ENCODE results near the gene ROPN1B.

The ROPN1B gene

DNA sequence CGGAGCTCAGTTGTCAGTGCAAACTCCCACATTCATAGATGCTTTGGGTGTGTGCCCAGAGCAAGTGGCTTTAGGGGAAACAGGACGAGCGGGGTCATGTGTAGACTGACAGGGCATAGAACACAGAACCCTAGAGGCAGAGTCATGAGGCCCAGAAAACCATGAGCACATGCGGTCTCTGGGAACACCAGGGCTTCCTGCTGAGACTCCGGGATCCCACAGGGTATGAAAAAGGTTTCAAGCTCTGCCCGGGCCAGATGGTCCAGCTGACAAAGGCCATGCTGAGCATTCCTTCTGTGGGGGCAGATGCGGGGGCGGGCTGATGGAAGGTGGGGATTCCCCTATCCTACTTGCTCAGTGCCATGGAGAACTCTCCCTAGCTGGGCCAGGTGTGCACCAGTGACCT, 44.8 kb downstream of the ROPN1B start:
- H3K9me3 Mint-ChIP-seq: no peaks in the 10 kb centered on the region
- peaks cover 56% of the 10 kb centered on the region for H3K36me3 Mint-ChIP-seq (ENCODE audit: low read depth)
- H3K4me3 Mint-ChIP-seq: no peak overlapping the region
- H3K27ac Mint-ChIP-seq: no peak overlapping the region
- H3K27me3 Mint-ChIP-seq: no peaks in the 10 kb centered on the region
- H3K4me1 Mint-ChIP-seq (ENCODE audit: low read depth): no peaks in the 10 kb centered on the region

DNA sequence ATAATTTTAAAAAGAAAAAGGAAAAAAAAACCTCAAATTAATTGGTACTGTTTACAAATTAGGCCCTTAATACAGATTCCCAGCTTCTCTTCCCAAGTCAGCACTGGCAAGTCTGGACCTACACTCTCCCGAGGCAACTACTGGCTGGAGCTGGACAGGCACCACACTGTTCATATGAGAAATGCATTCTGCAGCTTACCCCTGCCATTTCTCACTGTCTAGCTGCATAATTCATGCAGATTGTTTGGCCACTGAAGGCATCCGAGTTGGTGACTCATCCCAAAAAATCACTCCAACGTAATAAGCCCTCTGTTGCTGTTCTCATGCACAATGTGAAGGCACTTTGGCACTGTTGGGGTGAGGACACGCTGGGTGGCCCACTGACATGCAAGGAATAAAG, 45.3 kb downstream of the ROPN1B start:
- H3K36me3 Mint-ChIP-seq (ENCODE audit: low read depth): peaks cover 52% of the 10 kb centered on the region

GRCh38 chr3:126015075-126015474, 46.1 kb downstream of the ROPN1B start:
- H3K27ac Mint-ChIP-seq: no peak overlapping the region
- H3K4me1 Mint-ChIP-seq (ENCODE audit: low read depth): no peaks in the 10 kb centered on the region
- no peaks in the 10 kb centered on the region for H3K27me3 Mint-ChIP-seq
- H3K36me3 Mint-ChIP-seq (ENCODE audit: low read depth): peaks cover 47% of the 10 kb centered on the region
- H3K9me3 Mint-ChIP-seq: no peaks in the 10 kb centered on the region
- H3K4me3 Mint-ChIP-seq: no peak overlapping the region

More for the DNA sequence above, 45.3 kb downstream of the ROPN1B start:
- no peaks in the 10 kb centered on the region for H3K9me3 Mint-ChIP-seq
- no peaks in the 10 kb centered on the region for H3K4me1 Mint-ChIP-seq (ENCODE audit: low read depth)
- no peak overlapping the region for H3K27ac Mint-ChIP-seq
- H3K4me3 Mint-ChIP-seq: no peak overlapping the region
- H3K27me3 Mint-ChIP-seq: no peaks in the 10 kb centered on the region

- peaks cover 39% of the 10 kb centered on the region for H3K36me3 Mint-ChIP-seq (ENCODE audit: low read depth)
- H3K4me1 Mint-ChIP-seq (ENCODE audit: low read depth): no peaks in the 10 kb centered on the region
- H3K4me3 Mint-ChIP-seq: no peak overlapping the region
- H3K9me3 Mint-ChIP-seq: no peaks in the 10 kb centered on the region
- no peaks in the 10 kb centered on the region for H3K27me3 Mint-ChIP-seq
- no peak overlapping the region for H3K27ac Mint-ChIP-seq
These were observed 47.6 kb downstream of the ROPN1B start for GRCh38 chr3:126016616-126017015.

DNA sequence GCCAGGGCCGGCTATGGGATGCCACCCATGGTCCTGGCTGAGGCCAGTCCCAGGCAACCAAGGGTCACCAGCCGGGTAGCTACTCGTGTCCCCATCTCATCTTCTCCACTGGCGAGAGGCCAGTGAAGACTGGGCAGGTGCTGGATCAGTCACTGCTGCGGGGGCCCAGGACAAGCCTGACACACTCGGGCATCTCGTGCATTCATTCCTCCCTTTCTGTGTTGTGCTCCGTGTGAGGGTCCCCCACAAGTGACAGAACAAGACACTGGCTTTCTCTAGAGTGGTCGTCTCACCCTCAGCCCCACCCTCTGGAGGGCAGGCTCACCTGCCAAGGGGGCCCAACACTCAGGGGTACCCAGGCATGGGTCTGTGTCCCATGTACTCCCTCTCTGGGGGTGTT, 48.4 kb downstream of the ROPN1B start:
- Mint-ChIP-seq H3K27me3 (no peaks in the 10 kb centered on the region), H3K4me1 (ENCODE audit: low read depth) (no peaks in the 10 kb centered on the region), H3K9me3 (no peaks in the 10 kb centered on the region), H3K27ac (no peak overlapping the region), H3K4me3 (no peak overlapping the region), H3K36me3 (ENCODE audit: low read depth) (peaks cover 31% of the 10 kb centered on the region)

- no peaks in the 10 kb centered on the region for H3K4me1 Mint-ChIP-seq (ENCODE audit: low read depth)
- H3K27me3 Mint-ChIP-seq: no peaks in the 10 kb centered on the region
- no peak overlapping the region for H3K4me3 Mint-ChIP-seq
- H3K36me3 Mint-ChIP-seq (ENCODE audit: low read depth): peaks cover 21% of the 10 kb centered on the region
- no peak overlapping the region for H3K27ac Mint-ChIP-seq
- no peaks in the 10 kb centered on the region for H3K9me3 Mint-ChIP-seq
These were observed 49.6 kb downstream of the ROPN1B start for GRCh38 chr3:126018545-126018944.

DNA sequence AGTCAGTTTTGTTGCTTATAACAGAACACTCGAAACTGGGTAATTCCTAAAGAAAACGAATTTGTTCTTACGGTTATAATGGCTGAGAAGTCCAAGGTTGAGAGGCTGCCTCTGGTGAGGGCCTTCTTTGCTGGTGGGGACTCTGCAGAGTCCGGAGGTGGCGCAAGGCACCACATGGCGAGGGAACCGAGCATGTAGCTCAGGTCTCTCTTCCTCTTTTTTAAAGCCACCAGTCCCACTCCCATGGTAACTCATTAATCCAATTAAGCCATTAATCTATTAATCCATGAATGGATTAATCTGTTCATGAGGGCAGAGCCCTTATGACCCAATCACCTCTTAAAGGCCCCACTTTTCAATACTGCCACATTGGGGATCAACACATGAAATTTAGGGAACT, 50.0 kb downstream of the ROPN1B start:
- Mint-ChIP-seq H3K4me3 (no peak overlapping the region), H3K27me3 (no peaks in the 10 kb centered on the region), H3K27ac (no peak overlapping the region), H3K36me3 (ENCODE audit: low read depth) (peaks cover 16% of the 10 kb centered on the region), H3K9me3 (no peaks in the 10 kb centered on the region), H3K4me1 (ENCODE audit: low read depth) (no peaks in the 10 kb centered on the region)

DNA sequence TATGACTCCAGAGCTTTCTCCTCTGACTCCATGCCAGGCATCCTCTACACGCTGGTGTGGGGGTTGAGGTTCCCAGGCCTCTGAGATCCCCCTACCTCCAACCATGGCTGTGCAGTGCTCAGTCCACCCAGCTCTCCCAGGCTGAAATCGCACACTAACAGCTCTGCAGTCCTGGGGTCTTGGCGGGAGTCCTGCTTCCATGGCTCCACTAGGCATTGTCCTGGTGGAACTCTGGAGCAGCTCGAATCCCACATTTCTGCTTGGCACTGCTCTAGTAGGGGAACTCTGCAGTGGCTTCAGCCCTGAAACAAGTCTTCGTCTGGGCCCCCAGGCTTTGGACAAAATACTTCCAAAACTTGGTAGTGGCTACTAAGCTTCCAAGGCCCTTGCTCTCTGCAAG, 50.7 kb downstream of the ROPN1B start:
- Mint-ChIP-seq H3K9me3 (no peaks in the 10 kb centered on the region), H3K4me3 (no peak overlapping the region), H3K4me1 (ENCODE audit: low read depth) (no peaks in the 10 kb centered on the region)

DNA sequence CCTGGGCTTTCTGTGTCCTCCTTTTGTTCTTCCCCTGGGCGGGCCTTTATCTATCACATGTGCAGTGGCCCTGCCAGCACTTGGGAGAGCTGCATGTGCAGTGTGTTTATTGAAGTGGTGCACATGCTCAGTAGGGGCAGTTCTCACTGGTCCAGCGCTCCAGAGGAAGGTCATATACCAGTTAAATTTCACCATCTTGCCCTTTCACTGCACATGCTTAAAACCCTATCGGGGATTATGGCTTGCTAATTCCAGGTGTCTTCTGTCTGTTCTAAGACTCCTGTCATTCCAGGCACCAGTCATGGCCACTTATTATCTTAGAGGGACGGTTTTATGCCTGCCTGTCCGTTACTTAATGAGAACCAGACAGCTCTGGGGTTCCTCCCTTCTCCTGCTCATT, 52.2 kb downstream of the ROPN1B start:
- no peaks in the 10 kb centered on the region for H3K9me3 Mint-ChIP-seq
- H3K4me3 Mint-ChIP-seq: no peak overlapping the region

More for the DNA sequence above, 50.7 kb downstream of the ROPN1B start:
- H3K27ac Mint-ChIP-seq: no peak overlapping the region
- no peaks in the 10 kb centered on the region for H3K27me3 Mint-ChIP-seq
- H3K36me3 Mint-ChIP-seq (ENCODE audit: low read depth): peaks cover 12% of the 10 kb centered on the region

GRCh38 chr3:126021702-126022101, 52.7 kb downstream of the ROPN1B start:
- H3K4me3 Mint-ChIP-seq: no peak overlapping the region
- H3K4me1 Mint-ChIP-seq (ENCODE audit: low read depth): peaks cover 3% of the 10 kb centered on the region
- no peak overlapping the region for H3K27ac Mint-ChIP-seq
- H3K27me3 Mint-ChIP-seq: no peaks in the 10 kb centered on the region
- peaks cover 16% of the 10 kb centered on the region for H3K36me3 Mint-ChIP-seq (ENCODE audit: low read depth)
- no peaks in the 10 kb centered on the region for H3K9me3 Mint-ChIP-seq

More for the DNA sequence above, 52.2 kb downstream of the ROPN1B start:
- Mint-ChIP-seq H3K36me3 (ENCODE audit: low read depth) (peaks cover 11% of the 10 kb centered on the region), H3K27me3 (no peaks in the 10 kb centered on the region), H3K27ac (no peak overlapping the region), H3K4me1 (ENCODE audit: low read depth) (no peaks in the 10 kb centered on the region)

- H3K27ac Mint-ChIP-seq: no peak overlapping the region
- no peaks in the 10 kb centered on the region for H3K27me3 Mint-ChIP-seq
- peaks cover 22% of the 10 kb centered on the region for H3K36me3 Mint-ChIP-seq (ENCODE audit: low read depth)
- peaks cover 6% of the 10 kb centered on the region for H3K4me1 Mint-ChIP-seq (ENCODE audit: low read depth)
- no peak overlapping the region for H3K4me3 Mint-ChIP-seq
- peaks cover 7% of the 10 kb centered on the region for H3K9me3 Mint-ChIP-seq
These were observed 53.9 kb downstream of the ROPN1B start for GRCh38 chr3:126022741-126023359.

GRCh38 chr3:126023390-126023789, 54.4 kb downstream of the ROPN1B start:
- H3K27me3 Mint-ChIP-seq: no peaks in the 10 kb centered on the region
- H3K4me3 Mint-ChIP-seq: no peak overlapping the region
- H3K9me3 Mint-ChIP-seq: peaks cover 8% of the 10 kb centered on the region
- H3K36me3 Mint-ChIP-seq (ENCODE audit: low read depth): peaks cover 24% of the 10 kb centered on the region
- no peak overlapping the region for H3K27ac Mint-ChIP-seq
- peaks cover 6% of the 10 kb centered on the region for H3K4me1 Mint-ChIP-seq (ENCODE audit: low read depth)

- Mint-ChIP-seq H3K4me3 (no peak overlapping the region), H3K36me3 (ENCODE audit: low read depth) (peaks cover 33% of the 10 kb centered on the region), H3K4me1 (ENCODE audit: low read depth) (peaks cover 6% of the 10 kb centered on the region), H3K27ac (no peak overlapping the region), H3K9me3 (peaks cover 13% of the 10 kb centered on the region), H3K27me3 (no peaks in the 10 kb centered on the region)
These were observed 55.3 kb downstream of the ROPN1B start for GRCh38 chr3:126024049-126024854.

GRCh38 chr3:126025116-126025729, 56.2 kb downstream of the ROPN1B start:
- Mint-ChIP-seq H3K9me3 (peaks cover 18% of the 10 kb centered on the region), H3K36me3 (ENCODE audit: low read depth) (peaks cover 38% of the 10 kb centered on the region), H3K4me3 (no peak overlapping the region), H3K4me1 (ENCODE audit: low read depth) (peaks cover 6% of the 10 kb centered on the region), H3K27me3 (no peaks in the 10 kb centered on the region), H3K27ac (no peak overlapping the region)

DNA sequence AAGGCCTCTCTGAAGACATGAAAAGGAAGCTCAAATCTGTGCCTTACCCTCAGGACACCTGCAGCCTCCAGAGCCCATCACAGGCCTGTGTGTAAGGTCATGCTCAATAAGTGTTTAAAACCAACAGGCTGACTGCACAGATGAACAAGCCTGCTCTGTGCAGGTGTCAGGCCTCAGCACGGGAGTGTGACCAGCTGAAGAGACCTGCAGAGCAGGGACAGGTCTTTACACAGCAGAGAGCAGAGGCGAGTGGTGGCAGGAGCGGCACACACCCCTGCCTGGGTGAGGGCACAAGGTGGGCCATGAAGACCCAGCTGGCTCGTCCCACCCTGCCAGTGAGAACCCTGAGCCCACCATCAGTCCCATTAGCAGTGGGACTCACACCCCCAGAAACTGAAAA, 56.9 kb downstream of the ROPN1B start:
- Mint-ChIP-seq H3K9me3 (peaks cover 18% of the 10 kb centered on the region), H3K36me3 (ENCODE audit: low read depth) (peaks cover 43% of the 10 kb centered on the region), H3K27me3 (no peaks in the 10 kb centered on the region)

More for the DNA sequence above, 56.9 kb downstream of the ROPN1B start:
- Mint-ChIP-seq H3K4me1 (ENCODE audit: low read depth) (peaks cover 6% of the 10 kb centered on the region), H3K4me3 (no peak overlapping the region), H3K27ac (no peak overlapping the region)
